Ovary (tissue), 3 donors: Measurements from ENCODE around the gene FAM171A1.

Source experiments
- POLR2A ChIP-seq: fragments of 450-650 bp; IDR thresholded peaks from one replicate; pipeline ENCODE4 v1.6.1; 2017; ENCODE audit warnings: antibody characterized with exemption, mild to moderate bottlenecking, moderate library complexity
- TF ChIP-seq, protein P1 (sequence below), 3 donors: fragments of 450-650 bp in 2 of 3; fragments of 200-600 bp in 1 of 3; IDR thresholded peaks; one replicate each; pipeline versions ENCODE4 v1.5.1 to v1.8.0; 2016 to 2022; ENCODE audit warnings: antibody characterized with exemption in 3 of 3, mild to moderate bottlenecking in 1 of 3
- donor health status: DM: no; HTN: no; CAD: no.

DNA sequence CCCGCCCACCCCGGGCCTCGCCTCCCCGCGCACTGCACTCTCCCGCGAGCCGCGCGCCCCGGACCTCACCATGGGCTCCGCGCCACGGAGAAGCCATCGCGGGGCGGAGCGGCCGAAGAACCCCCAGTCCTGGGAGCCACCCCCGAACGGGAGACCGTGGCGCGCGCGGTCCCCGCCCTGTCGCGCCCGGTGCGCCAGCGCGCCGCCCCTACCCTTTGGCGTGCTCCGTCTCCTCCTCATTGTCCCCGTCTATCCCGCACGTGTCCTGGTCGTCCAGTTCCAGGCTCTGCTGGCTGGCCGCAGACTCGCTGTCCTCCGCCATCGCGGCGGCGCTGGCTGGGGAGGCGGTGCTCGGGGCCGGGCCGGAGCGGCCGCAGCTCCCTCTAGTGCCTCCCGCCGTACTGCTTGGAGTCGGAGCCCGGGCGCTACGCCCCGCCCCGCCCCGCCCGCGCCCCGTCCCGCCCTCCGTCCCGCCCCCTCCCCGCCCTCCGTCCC, 202.8 kb downstream of the FAM171A1 start, which contains the start of gene NMT2:
- TF ChIP-seq, protein P1, sequence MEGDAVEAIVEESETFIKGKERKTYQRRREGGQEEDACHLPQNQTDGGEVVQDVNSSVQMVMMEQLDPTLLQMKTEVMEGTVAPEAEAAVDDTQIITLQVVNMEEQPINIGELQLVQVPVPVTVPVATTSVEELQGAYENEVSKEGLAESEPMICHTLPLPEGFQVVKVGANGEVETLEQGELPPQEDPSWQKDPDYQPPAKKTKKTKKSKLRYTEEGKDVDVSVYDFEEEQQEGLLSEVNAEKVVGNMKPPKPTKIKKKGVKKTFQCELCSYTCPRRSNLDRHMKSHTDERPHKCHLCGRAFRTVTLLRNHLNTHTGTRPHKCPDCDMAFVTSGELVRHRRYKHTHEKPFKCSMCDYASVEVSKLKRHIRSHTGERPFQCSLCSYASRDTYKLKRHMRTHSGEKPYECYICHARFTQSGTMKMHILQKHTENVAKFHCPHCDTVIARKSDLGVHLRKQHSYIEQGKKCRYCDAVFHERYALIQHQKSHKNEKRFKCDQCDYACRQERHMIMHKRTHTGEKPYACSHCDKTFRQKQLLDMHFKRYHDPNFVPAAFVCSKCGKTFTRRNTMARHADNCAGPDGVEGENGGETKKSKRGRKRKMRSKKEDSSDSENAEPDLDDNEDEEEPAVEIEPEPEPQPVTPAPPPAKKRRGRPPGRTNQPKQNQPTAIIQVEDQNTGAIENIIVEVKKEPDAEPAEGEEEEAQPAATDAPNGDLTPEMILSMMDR (IDR thresholded peaks at IDR 0.05) = peak; percentile 22 to 63 (median 51)
- peak; percentile 87 for TF ChIP-seq POLR2A
